ENCODE data around the gene NUP205. TPM values are rescaled to one million over a fixed set of nuclear protein-coding genes. Genes with fewer than 3 reads are reported as not detected.

The NUP205 gene
- total and polyA plus RNA-seq, 2 of the 13 experiments (the other 11 are each of a cell fraction or from before 2014, with no cell fraction given) = 46.2 to 87.2 TPM

DNA sequence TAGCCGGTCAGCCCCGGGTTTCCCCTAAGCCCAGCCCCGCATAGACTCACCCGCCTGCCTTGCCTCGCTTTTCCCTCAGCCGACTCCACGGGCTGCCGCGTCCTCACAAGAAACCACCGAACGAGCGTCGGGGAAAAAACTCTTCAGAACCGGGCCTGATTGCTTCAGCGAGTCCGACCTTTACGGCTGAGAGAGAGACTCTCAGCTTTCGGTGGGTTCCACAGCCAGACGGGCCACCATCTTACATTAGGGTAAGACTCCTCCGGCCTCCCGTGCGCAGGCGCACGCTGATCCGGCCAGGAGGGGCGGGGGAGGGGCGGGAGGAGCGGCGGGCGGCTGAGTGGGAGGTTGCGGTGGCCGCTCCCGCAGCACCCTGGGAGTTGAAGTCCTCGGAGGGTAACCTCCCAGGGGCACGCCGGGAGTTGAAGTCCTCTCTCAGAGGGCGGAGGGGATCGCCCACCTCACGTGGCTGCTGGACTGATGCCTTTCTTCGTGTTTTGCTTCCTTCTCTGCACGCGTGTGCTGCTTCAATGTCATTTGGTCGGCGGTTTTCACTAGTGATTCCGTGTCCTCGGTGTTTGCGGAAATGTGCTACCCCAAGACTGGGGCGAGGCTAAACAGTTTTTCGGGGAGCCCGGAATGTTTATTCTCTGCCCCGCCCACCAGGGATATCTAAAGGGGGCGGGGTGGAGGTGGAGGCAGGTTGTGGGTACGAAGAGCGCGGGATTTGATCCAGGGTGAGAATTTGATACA is 47.7 kb upstream of the NUP205 start, which contains the start of gene CNOT4 (continued):
- TF ChIP-seq ZNF550 (CRISPR knock-in tag; IDR thresholded peaks at IDR 0.05; ENCODE audit: borderline replicate concordance) (no peak), ZNF747 (CRISPR knock-in tag; IDR thresholded peaks at IDR 0.05; ENCODE audit: borderline replicate concordance) (peak; percentile 36; the same call in 1 of the 2 replicates), POLR2AphosphoS2 (IDR thresholded peaks at IDR 0.05; ENCODE audit: low read depth, low read length) (no peak), NFKBIZ (CRISPR knock-in tag; IDR thresholded peaks at IDR 0.05) (no peak), FOXO1 (CRISPR knock-in tag; IDR thresholded peaks at IDR 0.05) (no peak), ZNF430 (CRISPR knock-in tag; IDR thresholded peaks at IDR 0.05) (peak; percentile 39; the same call in 1 of the 2 replicates), ZNF564 (CRISPR knock-in tag; IDR thresholded peaks at IDR 0.05) (no peak), ZNF326 (CRISPR knock-in tag; IDR thresholded peaks at IDR 0.05; ENCODE audit: borderline replicate concordance) (no peak), GPN1 (CRISPR knock-in tag; IDR thresholded peaks at IDR 0.05; ENCODE audit: borderline replicate concordance) (no peak), SRY (CRISPR knock-in tag; IDR thresholded peaks at IDR 0.05) (0 out of 2 replicates have a peak, but pooled peaks have one; percentile 27), ZNF605 (CRISPR knock-in tag; IDR thresholded peaks at IDR 0.05) (peak; percentile 36; the same call in 1 of the 2 replicates), MAFK (conservative IDR thresholded peaks at IDR 0.05 in 1 of 2, IDR thresholded peaks at IDR 0.05 in 1 of 2; ENCODE audit: low read length in 2 of 2) (no peak), SIN3A (IDR thresholded peaks at IDR 0.05; ENCODE audit: borderline replicate concordance, low read depth, low read length) (peak; percentile 87; the same call in 1 of the 2 replicates), KAT8 (CRISPR knock-in tag; IDR thresholded peaks at IDR 0.05) (peak; percentile 66; the same call in 1 of the 2 replicates), MED1 (CRISPR knock-in tag; IDR thresholded peaks at IDR 0.05) (peak; percentile 42; the same call in 1 of the 2 replicates), NFE2L1 (CRISPR knock-in tag; IDR thresholded peaks at IDR 0.05; ENCODE audit: borderline replicate concordance) (no peak), SRF (IDR thresholded peaks at IDR 0.05; ENCODE audit: low read depth, low read length) (no peak), NAIF1 (CRISPR knock-in tag; IDR thresholded peaks at IDR 0.05; ENCODE audit: borderline replicate concordance) (no peak), MAFG (CRISPR knock-in tag; IDR thresholded peaks at IDR 0.05) (no peak), ZBTB7B (CRISPR knock-in tag; IDR thresholded peaks at IDR 0.05) (peak; percentile 65; the same call in 1 of the 2 replicates), SKI (IDR thresholded peaks at IDR 0.05; ENCODE audit: partially characterized antibody) (no peak)
- TF ChIP-seq, protein P1, sequence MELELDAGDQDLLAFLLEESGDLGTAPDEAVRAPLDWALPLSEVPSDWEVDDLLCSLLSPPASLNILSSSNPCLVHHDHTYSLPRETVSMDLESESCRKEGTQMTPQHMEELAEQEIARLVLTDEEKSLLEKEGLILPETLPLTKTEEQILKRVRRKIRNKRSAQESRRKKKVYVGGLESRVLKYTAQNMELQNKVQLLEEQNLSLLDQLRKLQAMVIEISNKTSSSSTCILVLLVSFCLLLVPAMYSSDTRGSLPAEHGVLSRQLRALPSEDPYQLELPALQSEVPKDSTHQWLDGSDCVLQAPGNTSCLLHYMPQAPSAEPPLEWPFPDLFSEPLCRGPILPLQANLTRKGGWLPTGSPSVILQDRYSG (CRISPR knock-in tag; IDR thresholded peaks at IDR 0.05) = no peak
- TF ChIP-seq, protein P2, sequence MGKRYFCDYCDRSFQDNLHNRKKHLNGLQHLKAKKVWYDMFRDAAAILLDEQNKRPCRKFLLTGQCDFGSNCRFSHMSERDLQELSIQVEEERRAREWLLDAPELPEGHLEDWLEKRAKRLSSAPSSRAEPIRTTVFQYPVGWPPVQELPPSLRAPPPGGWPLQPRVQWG (CRISPR knock-in tag; IDR thresholded peaks at IDR 0.05; ENCODE audit: borderline replicate concordance, low read depth) = no peak
- TF ChIP-seq, protein P3, sequence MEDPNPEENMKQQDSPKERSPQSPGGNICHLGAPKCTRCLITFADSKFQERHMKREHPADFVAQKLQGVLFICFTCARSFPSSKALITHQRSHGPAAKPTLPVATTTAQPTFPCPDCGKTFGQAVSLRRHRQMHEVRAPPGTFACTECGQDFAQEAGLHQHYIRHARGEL (CRISPR knock-in tag; IDR thresholded peaks at IDR 0.05) = no peak
- TF ChIP-seq, protein P4, sequence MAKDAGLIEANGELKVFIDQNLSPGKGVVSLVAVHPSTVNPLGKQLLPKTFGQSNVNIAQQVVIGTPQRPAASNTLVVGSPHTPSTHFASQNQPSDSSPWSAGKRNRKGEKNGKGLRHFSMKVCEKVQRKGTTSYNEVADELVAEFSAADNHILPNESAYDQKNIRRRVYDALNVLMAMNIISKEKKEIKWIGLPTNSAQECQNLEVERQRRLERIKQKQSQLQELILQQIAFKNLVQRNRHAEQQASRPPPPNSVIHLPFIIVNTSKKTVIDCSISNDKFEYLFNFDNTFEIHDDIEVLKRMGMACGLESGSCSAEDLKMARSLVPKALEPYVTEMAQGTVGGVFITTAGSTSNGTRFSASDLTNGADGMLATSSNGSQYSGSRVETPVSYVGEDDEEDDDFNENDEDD (CRISPR knock-in tag; IDR thresholded peaks at IDR 0.05; ENCODE audit: borderline replicate concordance) = peak; percentile 63; the same call in 1 of the 2 replicates

Data from HepG2 (cell line).